GM23248 (cell line): ENCODE measurements around the gene SH3GL3. TPM values are rescaled to one million over a fixed set of nuclear protein-coding genes. Genes with fewer than 3 reads are reported as not detected.

Experiments used
- DNase-seq: peaks from one replicate; pipeline ENCODE4 v3.0.0-alpha.2; 2015
- H2AFZ ChIP-seq: fragments of 200-600 bp; sonication (generic); 2 replicates; pipeline ENCODE4 v1.6.1; 2016; ENCODE audit warnings: antibody characterized with exemption
- H3F3A ChIP-seq: fragments of 200-600 bp; sonication (generic); 2 replicates; pipeline ENCODE4 v1.6.1; 2016; ENCODE audit warnings: mild to moderate bottlenecking, antibody characterized with exemption, mixed run types; ENCODE audit not compliant: insufficient read depth
- H3K27ac ChIP-seq: fragments of 200-600 bp; sonication (generic); 2 replicates; pipeline ENCODE4 v1.5.1; 2016; ENCODE audit warnings: mild to moderate bottlenecking
- H3K27me3 ChIP-seq: fragments of 200-600 bp; sonication (generic); replicated peaks from 2 replicates; pipeline ENCODE4 v1.6.1; 2016; ENCODE audit warnings: mild to moderate bottlenecking; ENCODE audit not compliant: insufficient read depth
- H3K36me3 ChIP-seq: fragments of 200-600 bp; sonication (generic); 2 replicates; pipeline ENCODE4 v1.6.1; 2016; ENCODE audit warnings: low read depth, mild to moderate bottlenecking
- H3K4me1 ChIP-seq: fragments of 200-600 bp; sonication (generic); 2 replicates; pipeline ENCODE4 v1.6.1; 2016; ENCODE audit warnings: mild to moderate bottlenecking; ENCODE audit not compliant: insufficient read depth
- H3K4me2 ChIP-seq: fragments of 200-600 bp; sonication (generic); one replicate; pipeline ENCODE4 v1.6.1; 2016; ENCODE audit warnings: mild to moderate bottlenecking; ENCODE audit not compliant: unreplicated experiment
- H3K4me3 ChIP-seq: fragments of 200-600 bp; sonication (generic); 2 replicates; pipeline ENCODE4 v1.5.1; 2016; ENCODE audit warnings: mild to moderate bottlenecking
- H3K79me2 ChIP-seq: fragments of 200-600 bp; sonication (generic); 2 replicates; pipeline ENCODE4 v1.6.1; 2016; ENCODE audit warnings: mild to moderate bottlenecking; ENCODE audit not compliant: insufficient read depth
- H3K9ac ChIP-seq: fragments of 200-600 bp; sonication (generic); 2 replicates; pipeline ENCODE4 v1.6.1; 2016; ENCODE audit warnings: mild to moderate bottlenecking
- H3K9me2 ChIP-seq: fragments of 200-600 bp; sonication (generic); 2 replicates; pipeline ENCODE4 v1.6.1; 2016; ENCODE audit warnings: mixed run types, mild to moderate bottlenecking, moderate library complexity; ENCODE audit not compliant: insufficient read depth
- H3K9me3 ChIP-seq: fragments of 200-600 bp; sonication (generic); one replicate; pipeline ENCODE4 v1.6.1; 2017; ENCODE audit warnings: low read depth
- H4K20me1 ChIP-seq: fragments of 200-600 bp; sonication (generic); 2 replicates; pipeline ENCODE4 v1.6.0; 2016; ENCODE audit not compliant: insufficient read depth
- EZH2 ChIP-seq: fragments of 200-600 bp; sonication (generic); IDR thresholded peaks from 2 replicates; pipeline ENCODE4 v1.6.1; 2018; ENCODE audit warnings: antibody characterized with exemption, mild to moderate bottlenecking; ENCODE audit not compliant: insufficient read depth, poor library complexity, severe bottlenecking
- EZH2phosphoT487 ChIP-seq: fragments of 200-600 bp; sonication (generic); IDR thresholded peaks from 2 replicates; pipeline ENCODE4 v1.6.1; 2018; ENCODE audit warnings: antibody characterized with exemption, moderate library complexity, mild to moderate bottlenecking, low read depth; ENCODE audit not compliant: insufficient read depth
- WGBS, 2 experiments: methylation state at CpG; one replicate each; pipeline ENCODE4 v1.1.6; 2015 to 2017; ENCODE audit warnings: low lambda C conversion rate in 2 of 2, low coverage in 1 of 2; ENCODE audit errors: missing lambda C conversion rate in 2 of 2; 5-methylcytosine and 5-hydroxymethylcytosine counted together
- in situ Hi-C: fragments of 300-500 bp; cut with MboI; formaldehyde crosslinking; loops from 2 replicates; pipeline ENCODE4 v1.15.0; 2020
- polyA plus RNA-seq: library from polyadenylated mRNA; unstranded; fragments of >200 nt; fragmentation: Nextera tagmentation; extraction: Ambion mirVana; gene quantifications from 2 replicates; pipeline ENCODE4 v1.2.1, GENCODE V29; 2016
- total RNA-seq: library from RNA; depleted of rRNA; stranded (reverse); fragments of >200 nt; shearing (Covaris generic); gene quantifications from 2 replicates; pipeline ENCODE4 v1.2.3, GENCODE V29; 2014; rRNA removed

Gene SH3GL3
- total and polyA plus RNA-seq, 2 experiments from 2014 or later = 0.28 TPM; not detected in 1

GRCh38 chr15:83658430-83659416, 211.6 kb downstream of the SH3GL3 start:
- Histone ChIP-seq H3K9ac (no peak overlapping the region), H3K4me2 (no peak overlapping the region), H3K79me2 (no peaks in the 10 kb centered on the region), H3K27ac (no peak overlapping the region), H3K4me3 (no peak overlapping the region), H3K36me3 (no peaks in the 10 kb centered on the region), H3K27me3 (peaks cover 23% of the 10 kb centered on the region), H3K9me2 (no peaks in the 10 kb centered on the region), H3F3A (no peaks in the 10 kb centered on the region), H3K4me1 (no peaks in the 10 kb centered on the region), H3K9me3 (no peaks in the 10 kb centered on the region), H2AFZ (no peak overlapping the region), H4K20me1 (no peaks in the 10 kb centered on the region)
- DNase-seq = no peak
- TF ChIP-seq EZH2phosphoT487 (no peak), EZH2 (no peak)
- in situ Hi-C loops = no loop called here
- 49 to 50% methylated on average over 10 of the region's 10 CpGs for WGBS, 2 experiments

GRCh38 chr15:83659417-83659812, 212.3 kb downstream of the SH3GL3 start:
- Histone ChIP-seq H3K9ac (no peak overlapping the region), H3F3A (no peaks in the 10 kb centered on the region), H3K9me2 (no peaks in the 10 kb centered on the region), H3K4me3 (no peak overlapping the region), H2AFZ (no peak overlapping the region), H3K4me1 (no peaks in the 10 kb centered on the region), H3K4me2 (no peak overlapping the region), H3K36me3 (no peaks in the 10 kb centered on the region), H3K79me2 (no peaks in the 10 kb centered on the region), H3K9me3 (no peaks in the 10 kb centered on the region), H3K27ac (no peak overlapping the region), H3K27me3 (peaks cover 18% of the 10 kb centered on the region), H4K20me1 (no peaks in the 10 kb centered on the region)
- WGBS, 2 experiments = 19 to 26% methylated on average over 1 of the region's 1 CpG
- DNase-seq = no peak
- in situ Hi-C loops = no loop called here
- no peak for TF ChIP-seq EZH2
- TF ChIP-seq EZH2phosphoT487 = no peak

GRCh38 chr15:83665480-83665879, 218.3 kb downstream of the SH3GL3 start:
- Histone ChIP-seq H3K27ac (no peak overlapping the region), H3K36me3 (no peaks in the 10 kb centered on the region), H3K9me3 (no peaks in the 10 kb centered on the region), H3K4me1 (no peaks in the 10 kb centered on the region), H2AFZ (no peak overlapping the region), H3K4me3 (no peak overlapping the region), H4K20me1 (no peaks in the 10 kb centered on the region), H3F3A (no peaks in the 10 kb centered on the region), H3K4me2 (no peak overlapping the region), H3K9me2 (no peaks in the 10 kb centered on the region), H3K79me2 (no peaks in the 10 kb centered on the region), H3K9ac (no peak overlapping the region), H3K27me3 (no peaks in the 10 kb centered on the region)
- WGBS, 2 experiments = 0 to 2% methylated on average over 3 of the region's 3 CpGs
- TF ChIP-seq EZH2phosphoT487 (no peak), EZH2 (no peak)
- in situ Hi-C loops = no loop called here
- no peak for DNase-seq

Other genes with a start within 250 kb of the SH3GL3 start
- 8.6 and 25.0 TPM in 2 replicates for gene HDGFL3, start 239.5 kb upstream of the SH3GL3 start, total RNA-seq
- gene HDGFL3, start 239.5 kb upstream of the SH3GL3 start, polyA plus RNA-seq = 16.2 and 20.7 TPM in 2 replicates
- gene BNC1, start 162.7 kb upstream of the SH3GL3 start, total RNA-seq = 7.5 and 8.7 TPM in 2 replicates
- gene BNC1, start 162.7 kb upstream of the SH3GL3 start, polyA plus RNA-seq = 4.1 and 4.3 TPM in 2 replicates
- not detected in 2 replicates for gene ADAMTSL3, start 206.8 kb downstream of the SH3GL3 start, total RNA-seq
- not detected in 2 replicates for gene ADAMTSL3, start 206.8 kb downstream of the SH3GL3 start, polyA plus RNA-seq